ENCODE measurements around the gene TRAF3. TPM values are rescaled to one million over a fixed set of nuclear protein-coding genes. Genes with fewer than 3 reads are reported as not detected.
"Not testable (repeated sequence)": the region's sequence is repeated elsewhere in the genome, so short reads cannot be mapped to it uniquely, and the experiment has no call there.

Gene TRAF3
- total RNA-seq, 4 donors from 2014 or later: 5.5 to 14.7 (median 6.9) TPM

GRCh38 chr14:102764220-102764671 is 13.0 kb upstream of the TRAF3 start:
- no peak for ATAC-seq
- H3K36me3 ChIP-seq: no peaks in the 10 kb centered on the region
- H3K27me3 ChIP-seq: peaks cover 2 to 11% (median 7%) of the 10 kb centered on the region in 3 donors
- intact Hi-C loops (cut with DNase I; ENCODE audit: low total_unique reads): no loop called here
- no peak for DNase-seq
- no peaks in the 10 kb centered on the region for H3K4me1 ChIP-seq
- in situ Hi-C loops (cut with MboI; ENCODE audit: low sequenced_read_pairs in 4 of 4): no loop called here
- no peak overlapping the region for H3K4me3 ChIP-seq
- TF ChIP-seq CTCF (IDR thresholded peaks at IDR 0.05 in 4 of 5, conservative IDR thresholded peaks at IDR 0.05 in 1 of 5) (no peak), POLR2A (IDR thresholded peaks at IDR 0.05) (no peak)
- H3K9me3 ChIP-seq: no peaks in the 10 kb centered on the region
- H3K27ac ChIP-seq: no peak overlapping the region

- H3K9me3 ChIP-seq; DNase-seq; H3K4me1 ChIP-seq; H3K36me3 ChIP-seq; intact Hi-C loops (cut with DNase I; ENCODE audit: low total_unique reads); H3K4me3 ChIP-seq; H3K27me3 ChIP-seq; in situ Hi-C loops (cut with MboI; ENCODE audit: low sequenced_read_pairs in 4 of 4); H3K27ac ChIP-seq; ATAC-seq: not testable (repeated sequence)
Observed at GRCh38 chr14:102765770-102766169, 11.5 kb upstream of the TRAF3 start.

- intact Hi-C loops (cut with DNase I; ENCODE audit: low total_unique reads): no loop called here
- H3K27ac ChIP-seq: no peak overlapping the region
- no peak overlapping the region for H3K4me3 ChIP-seq
- in situ Hi-C loops (cut with MboI; ENCODE audit: low sequenced_read_pairs in 4 of 4): no loop called here
- ATAC-seq (no peak), DNase-seq (no peak)
- H3K4me1 ChIP-seq: no peaks in the 10 kb centered on the region
- TF ChIP-seq POLR2A (IDR thresholded peaks at IDR 0.05) (no peak), CTCF (IDR thresholded peaks at IDR 0.05 in 4 of 5, conservative IDR thresholded peaks at IDR 0.05 in 1 of 5) (no peak)
- no peaks in the 10 kb centered on the region for H3K36me3 ChIP-seq
- no peaks in the 10 kb centered on the region for H3K27me3 ChIP-seq
- no peaks in the 10 kb centered on the region for H3K9me3 ChIP-seq
Observed at GRCh38 chr14:102768223-102769048, 8.8 kb upstream of the TRAF3 start.

- in situ Hi-C loops (cut with MboI; ENCODE audit: low sequenced_read_pairs in 4 of 4) (no loop called here), intact Hi-C loops (cut with DNase I; ENCODE audit: low total_unique reads) (no loop called here)
- Histone ChIP-seq H3K9me3 (no peaks in the 10 kb centered on the region), H3K4me1 (no peaks in the 10 kb centered on the region), H3K27ac (no peak overlapping the region), H3K27me3 (no peaks in the 10 kb centered on the region), H3K4me3 (no peak overlapping the region), H3K36me3 (no peaks in the 10 kb centered on the region)
- ATAC-seq: no peak
- TF ChIP-seq POLR2A (IDR thresholded peaks at IDR 0.05): no peak
- no peak for TF ChIP-seq CTCF (IDR thresholded peaks at IDR 0.05 in 4 of 5, conservative IDR thresholded peaks at IDR 0.05 in 1 of 5)
- no peak for DNase-seq
Observed at GRCh38 chr14:102769049-102769327, 8.3 kb upstream of the TRAF3 start.

GRCh38 chr14:102770147-102771123 is 6.8 kb upstream of the TRAF3 start:
- Histone ChIP-seq H3K4me1 (no peaks in the 10 kb centered on the region), H3K36me3 (no peaks in the 10 kb centered on the region), H3K27ac (no peak overlapping the region), H3K27me3 (no peaks in the 10 kb centered on the region), H3K9me3 (no peaks in the 10 kb centered on the region), H3K4me3 (no peak overlapping the region)
- TF ChIP-seq POLR2A (IDR thresholded peaks at IDR 0.05) (no peak), CTCF (IDR thresholded peaks at IDR 0.05 in 4 of 5, conservative IDR thresholded peaks at IDR 0.05 in 1 of 5) (no peak)
- no peak for DNase-seq
- in situ Hi-C loops (cut with MboI; ENCODE audit: low sequenced_read_pairs in 4 of 4) (loop anchor here in 1 of 4 donors (10.0 kb wide), 1 partner anchor 144 kb away; no protein-coding TSS in a partner anchor), intact Hi-C loops (cut with DNase I; ENCODE audit: low total_unique reads) (no loop called here)
- ATAC-seq: no peak
